Vagina (tissue), 2 donors: Measurements from ENCODE around the gene KCNJ1. TPM values are rescaled to one million over a fixed set of nuclear protein-coding genes. Genes with fewer than 3 reads are reported as not detected.
A peak's percentile ranks its signal among the peaks of the same experiment; 100 is the strongest.

ENCODE experiments used
- DNase-seq, 2 donors: peaks; one replicate each; pipeline ENCODE4 v3.0.0-alpha.2; 2017; ENCODE audit errors: extremely low spot score in 2 of 2
- H3K27ac ChIP-seq: fragments of 200-600 bp; sonication (generic); one replicate; pipeline ENCODE4 v1.5.1; 2019
- H3K27me3 ChIP-seq: fragments of 200-600 bp; sonication (generic); one replicate; pipeline ENCODE4 v1.5.1; 2019
- H3K36me3 ChIP-seq, 2 donors: fragments of 200-600 bp; sonication (generic); one replicate each; pipeline ENCODE4 v1.5.1; 2017 to 2019
- H3K4me1 ChIP-seq: fragments of 200-600 bp; sonication (generic); one replicate; pipeline ENCODE4 v1.5.1; 2019
- H3K4me3 ChIP-seq, 2 donors: fragments of 200-600 bp; sonication (generic); 1 replicate in 1 of 2; 2 replicates in 1 of 2; pipeline ENCODE4 v1.5.1; 2016 to 2019
- H3K9me3 ChIP-seq: fragments of 200-600 bp; sonication (generic); one replicate; pipeline ENCODE4 v1.5.1; 2019
- CTCF ChIP-seq, 3 experiments: fragments of 450-650 bp in 2 of 3; fragments of 200-600 bp in 1 of 3; sonication (generic) in 1 of 3; IDR thresholded peaks; one replicate each; pipeline ENCODE4 v1.5.1; 2017 to 2019; ENCODE audit warnings: antibody characterized with exemption in 3 of 3, mild to moderate bottlenecking in 2 of 3, moderate library complexity in 2 of 3
- POLR2A ChIP-seq, 2 donors: fragments of 450-650 bp; IDR thresholded peaks; one replicate each; pipeline ENCODE4 v1.6.1; 2017; ENCODE audit warnings: antibody characterized with exemption in 2 of 2, mild to moderate bottlenecking in 2 of 2, moderate library complexity in 2 of 2
- POLR2AphosphoS5 ChIP-seq, 2 donors: sonication (generic); formaldehyde crosslinking; IDR thresholded peaks; one replicate each; pipeline ENCODE4 v1.9.0; 2017; ENCODE audit warnings: antibody characterized with exemption in 2 of 2, mild to moderate bottlenecking in 2 of 2, low read depth in 1 of 2; ENCODE audit not compliant: insufficient read depth in 1 of 2
- intact Hi-C: fragments of 100-400 bp; cut with DNase I; formaldehyde crosslinking; loops from one replicate; pipeline ENCODE4 v1.15.1; 2023
- total RNA-seq: library from RNA; depleted of rRNA; stranded (reverse); fragments of >200 nt; gene quantifications from one replicate; pipeline ENCODE4 v1.2.3, GENCODE V29; 2016

Gene KCNJ1
- total RNA-seq, 1 donor from 2014 or later: 1.5 TPM

- intact Hi-C loops: loop anchor here (10.0 kb wide), 1 partner anchor 66 kb away; no protein-coding TSS in a partner anchor
- DNase-seq: no peak
Measured at GRCh38 chr11:128888034-128888985, 21.2 kb upstream of the KCNJ1 start.

DNA sequence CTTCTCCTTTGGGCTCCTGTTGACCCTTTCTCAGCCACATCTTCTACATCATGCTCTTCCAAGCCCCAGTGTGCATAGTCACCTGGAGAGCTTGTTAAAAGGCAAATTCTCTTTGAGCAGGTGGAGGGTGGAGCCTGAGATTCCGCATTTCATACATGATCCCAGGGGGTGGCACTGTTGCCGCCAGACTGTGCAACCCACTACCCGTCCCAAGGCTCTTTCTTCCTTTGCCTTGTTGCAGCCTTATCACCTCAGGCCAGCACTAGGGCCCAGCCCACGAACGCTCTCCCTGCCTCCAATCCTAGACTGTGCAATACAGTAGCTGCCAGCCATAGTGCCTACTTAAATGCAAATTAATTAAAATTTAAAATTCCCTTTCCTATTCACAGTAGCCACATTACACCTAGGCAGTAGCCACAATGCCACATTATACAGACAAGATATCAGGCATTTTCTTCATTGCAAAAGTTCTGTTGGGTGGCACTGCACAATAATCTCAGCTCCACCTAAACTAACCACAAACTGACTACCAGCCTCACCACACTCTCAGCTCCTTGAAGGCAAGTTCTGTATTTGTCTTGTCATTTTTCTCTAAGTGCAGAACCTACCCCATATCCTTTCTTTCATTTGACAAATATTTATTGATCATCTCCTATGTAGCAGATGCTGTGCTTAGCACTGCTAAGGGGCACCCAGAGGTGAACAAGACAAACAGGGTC lies 19.5 kb upstream of the KCNJ1 start:
- Histone ChIP-seq H3K27ac (no peak overlapping the region), H3K27me3 (no peaks in the 10 kb centered on the region), H3K9me3 (no peaks in the 10 kb centered on the region), H3K36me3 (no peaks in the 10 kb centered on the region), H3K4me1 (peaks cover 10% of the 10 kb centered on the region), H3K4me3 (no peak overlapping the region)
- no peak for DNase-seq
- intact Hi-C loops: loop anchor here (10.0 kb wide), 1 partner anchor 68 kb away; no protein-coding TSS in a partner anchor
- no peak for TF ChIP-seq CTCF (IDR thresholded peaks at IDR 0.05)
- TF ChIP-seq POLR2A (IDR thresholded peaks at IDR 0.05): no peak
- no peak for TF ChIP-seq POLR2AphosphoS5 (IDR thresholded peaks at IDR 0.05; ENCODE audit: insufficient read depth in 1 of 2, low read depth in 1 of 2)

More at GRCh38 chr11:128888034-128888985, 21.2 kb upstream of the KCNJ1 start:
- Histone ChIP-seq H3K9me3 (no peaks in the 10 kb centered on the region), H3K36me3 (no peaks in the 10 kb centered on the region), H3K27me3 (no peaks in the 10 kb centered on the region), H3K4me3 (no peak overlapping the region), H3K27ac (no peak overlapping the region), H3K4me1 (peaks cover 10% of the 10 kb centered on the region)
- TF ChIP-seq CTCF (IDR thresholded peaks at IDR 0.05) (no peak), POLR2A (IDR thresholded peaks at IDR 0.05) (no peak), POLR2AphosphoS5 (IDR thresholded peaks at IDR 0.05; ENCODE audit: insufficient read depth in 1 of 2, low read depth in 1 of 2) (no peak)

DNA sequence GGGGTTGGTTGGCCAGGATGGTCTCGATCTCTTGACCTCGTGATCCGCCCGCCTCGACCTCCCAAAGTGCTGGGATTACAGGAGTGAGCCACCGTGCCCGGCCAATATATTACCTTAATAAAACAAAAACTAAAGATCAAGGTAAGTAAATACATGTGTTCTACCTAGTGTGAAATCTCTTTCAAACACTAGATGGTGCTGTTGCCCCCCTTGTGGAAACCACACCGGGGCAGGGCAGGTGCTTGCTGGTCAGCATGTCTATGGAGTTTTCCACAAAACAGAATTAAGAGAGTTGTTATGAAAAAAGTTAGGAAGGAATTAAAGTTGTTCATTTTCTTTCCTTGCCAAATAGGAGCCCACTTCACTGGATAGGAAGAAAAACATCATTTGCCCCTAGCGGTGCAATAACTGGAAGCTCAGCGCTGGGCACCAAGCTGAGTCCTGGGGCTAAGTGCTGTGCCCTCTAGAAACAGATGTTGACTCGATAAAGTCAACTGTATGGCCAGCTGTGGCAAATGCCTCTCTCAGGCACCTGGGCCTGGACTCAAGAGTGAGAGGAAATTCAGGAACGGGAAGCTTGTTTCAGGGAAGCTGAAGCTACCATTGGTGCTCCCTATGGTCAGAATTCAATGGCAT lies 17.7 kb upstream of the KCNJ1 start:
- DNase-seq: no peak

GRCh38 chr11:128884054-128884453 lies 17.0 kb upstream of the KCNJ1 start:
- no peaks in the 10 kb centered on the region for H3K4me1 ChIP-seq
- no peak overlapping the region for H3K27ac ChIP-seq
- H3K4me3 ChIP-seq: no peak overlapping the region
- intact Hi-C loops: loop anchor here (10.0 kb wide), 1 partner anchor 71 kb away; no protein-coding TSS in a partner anchor
- TF ChIP-seq CTCF (IDR thresholded peaks at IDR 0.05) (no peak), POLR2AphosphoS5 (IDR thresholded peaks at IDR 0.05; ENCODE audit: insufficient read depth in 1 of 2, low read depth in 1 of 2) (no peak), POLR2A (IDR thresholded peaks at IDR 0.05) (no peak)
- H3K9me3 ChIP-seq: no peaks in the 10 kb centered on the region
- no peak for DNase-seq
- H3K36me3 ChIP-seq: no peaks in the 10 kb centered on the region
- H3K27me3 ChIP-seq: no peaks in the 10 kb centered on the region

More for the DNA sequence above, 17.7 kb upstream of the KCNJ1 start:
- Histone ChIP-seq H3K4me3 (no peak overlapping the region), H3K9me3 (no peaks in the 10 kb centered on the region), H3K27me3 (no peaks in the 10 kb centered on the region), H3K27ac (no peak overlapping the region), H3K4me1 (no peaks in the 10 kb centered on the region), H3K36me3 (no peaks in the 10 kb centered on the region)
- intact Hi-C loops: loop anchor here (10.0 kb wide), 1 partner anchor 70 kb away; no protein-coding TSS in a partner anchor
- peak; percentile 67 to 84 (median 81) for TF ChIP-seq CTCF (IDR thresholded peaks at IDR 0.05)
- no peak for TF ChIP-seq POLR2AphosphoS5 (IDR thresholded peaks at IDR 0.05; ENCODE audit: insufficient read depth in 1 of 2, low read depth in 1 of 2)
- TF ChIP-seq POLR2A (IDR thresholded peaks at IDR 0.05): no peak
